Neural cell (in vitro differentiated cells): ENCODE results near the gene RAB17. TPM values are rescaled to one million over a fixed set of nuclear protein-coding genes. Genes with fewer than 3 reads are reported as not detected.

Experiments used
- H2AFZ ChIP-seq: fragments of 200-600, 300-800 bp; sonication (generic), shearing (Covaris generic); 2 replicates; pipeline ENCODE4 v1.6.0; 2014; ENCODE audit warnings: low read depth, mild to moderate bottlenecking, antibody characterized with exemption, low read length, moderate library complexity
- H3F3A ChIP-seq: fragments of 200-600 bp; shearing (Covaris generic); 2 replicates; pipeline ENCODE4 v1.6.1; 2016; ENCODE audit warnings: mild to moderate bottlenecking, moderate library complexity, mixed read lengths, antibody characterized with exemption, low read length; ENCODE audit not compliant: insufficient read depth, poor library complexity, severe bottlenecking
- H3K27ac ChIP-seq: fragments of 200-600, 300-800 bp; sonication (generic), shearing (Covaris generic); 2 replicates; pipeline ENCODE4 v1.5.1; 2014; ENCODE audit warnings: mild to moderate bottlenecking, low read length, moderate library complexity
- H3K27me3 ChIP-seq: fragments of 300-800, 200-600 bp; sonication (generic), shearing (Covaris generic); 2 replicates; pipeline ENCODE4 v1.6.0; 2014; ENCODE audit warnings: mild to moderate bottlenecking, low read depth, low read length, moderate library complexity; ENCODE audit not compliant: insufficient read depth
- H3K36me3 ChIP-seq: fragments of 300-800, 200-600 bp; sonication (generic), shearing (Covaris generic); 2 replicates; pipeline ENCODE4 v1.5.1; 2014; ENCODE audit warnings: mild to moderate bottlenecking, antibody characterized with exemption, low read length, moderate library complexity; ENCODE audit not compliant: insufficient read depth
- H3K4me2 ChIP-seq: fragments of 300-800, 200-600 bp; sonication (generic), shearing (Covaris generic); 2 replicates; pipeline ENCODE4 v1.6.0; 2014; ENCODE audit warnings: mild to moderate bottlenecking, low read length
- H3K4me3 ChIP-seq: fragments of 300-800, 200-600 bp; sonication (generic), shearing (Covaris generic); 2 replicates; pipeline ENCODE4 v1.5.1; 2014; ENCODE audit warnings: mild to moderate bottlenecking, low read length, moderate library complexity
- H3K79me2 ChIP-seq: fragments of 200-600 bp; shearing (Covaris generic); replicated peaks from 2 replicates; pipeline ENCODE4 v1.6.0; 2014; ENCODE audit warnings: mild to moderate bottlenecking, low read length, moderate library complexity; ENCODE audit not compliant: insufficient read depth
- H3K9ac ChIP-seq: fragments of 300-800, 200-600 bp; sonication (generic), shearing (Covaris generic); 2 replicates; pipeline ENCODE4 v1.6.1; 2016; ENCODE audit warnings: mild to moderate bottlenecking, low read length, mixed read lengths
- H3K9me2 ChIP-seq: fragments of 200-600 bp; shearing (Covaris generic); 2 replicates; pipeline ENCODE4 v1.6.1; 2016; ENCODE audit warnings: mild to moderate bottlenecking, low read length, mixed read lengths; ENCODE audit not compliant: insufficient read depth
- H3K9me3 ChIP-seq: fragments of 200-600, 300-800 bp; sonication (generic), shearing (Covaris generic); 2 replicates; pipeline ENCODE4 v1.6.1; 2016; ENCODE audit warnings: mild to moderate bottlenecking, mixed run types, low read length, moderate library complexity, mixed read lengths
- H4K20me1 ChIP-seq: fragments of 200-600 bp; shearing (Covaris generic); 2 replicates; pipeline ENCODE4 v1.6.1; 2016; ENCODE audit warnings: mild to moderate bottlenecking, mixed run types; ENCODE audit not compliant: insufficient read depth
- EP300 ChIP-seq: fragments of 450-650 bp; conservative IDR thresholded peaks from 2 replicates; pipeline ENCODE4 v1.6.1; 2014; ENCODE audit warnings: antibody characterized with exemption, mild to moderate bottlenecking, moderate library complexity; ENCODE audit not compliant: poor library complexity, severe bottlenecking
- EZH2 ChIP-seq: fragments of 200-600, 300-800 bp; shearing (Covaris generic), sonication (generic); IDR thresholded peaks from 2 replicates; pipeline ENCODE4 v1.6.1; 2014; ENCODE audit warnings: antibody characterized with exemption, low read length, borderline replicate concordance, mild to moderate bottlenecking; ENCODE audit not compliant: insufficient read depth, poor library complexity, severe bottlenecking
- MXI1 ChIP-seq: fragments of 450-650 bp; conservative IDR thresholded peaks from 2 replicates; pipeline ENCODE4 v1.6.1; 2014; ENCODE audit warnings: antibody characterized with exemption, mild to moderate bottlenecking; ENCODE audit not compliant: poor library complexity, severe bottlenecking
- POLR2AphosphoS5 ChIP-seq: IDR thresholded peaks from 2 replicates; pipeline ENCODE4 v1.6.1; 2012
- RAD21 ChIP-seq: fragments of 450-650 bp; conservative IDR thresholded peaks from 2 replicates; pipeline ENCODE4 v1.6.1; 2014; ENCODE audit warnings: antibody characterized with exemption, mild to moderate bottlenecking, moderate library complexity
- SMC3 ChIP-seq: fragments of 450-650 bp; conservative IDR thresholded peaks from 2 replicates; pipeline ENCODE4 v1.6.1; 2014; ENCODE audit warnings: antibody characterized with exemption, mild to moderate bottlenecking, moderate library complexity; ENCODE audit not compliant: poor library complexity
- TAF1 ChIP-seq: IDR thresholded peaks from 2 replicates; pipeline ENCODE4 v1.6.1; 2012; ENCODE audit warnings: low read depth
- polyA plus RNA-seq: library from polyadenylated mRNA; depleted of rRNA; stranded (reverse); fragments of >200 nt; gene quantifications from 2 replicates; pipeline ENCODE4 v1.2.3, GENCODE V29; 2014
- TF ChIP-seq, protein P1 (sequence below): fragments of 450-650 bp; IDR thresholded peaks from 2 replicates; pipeline ENCODE4 v1.5.1; 2014; ENCODE audit warnings: antibody characterized with exemption, mild to moderate bottlenecking, moderate library complexity; ENCODE audit not compliant: poor library complexity, severe bottlenecking
- TF ChIP-seq, protein P2 (sequence below): IDR thresholded peaks from 2 replicates; pipeline ENCODE4 v1.6.1; 2012; ENCODE audit warnings: borderline replicate concordance

Gene RAB17
- polyA plus RNA-seq, 1 donor from 2014 or later: not detected

DNA sequence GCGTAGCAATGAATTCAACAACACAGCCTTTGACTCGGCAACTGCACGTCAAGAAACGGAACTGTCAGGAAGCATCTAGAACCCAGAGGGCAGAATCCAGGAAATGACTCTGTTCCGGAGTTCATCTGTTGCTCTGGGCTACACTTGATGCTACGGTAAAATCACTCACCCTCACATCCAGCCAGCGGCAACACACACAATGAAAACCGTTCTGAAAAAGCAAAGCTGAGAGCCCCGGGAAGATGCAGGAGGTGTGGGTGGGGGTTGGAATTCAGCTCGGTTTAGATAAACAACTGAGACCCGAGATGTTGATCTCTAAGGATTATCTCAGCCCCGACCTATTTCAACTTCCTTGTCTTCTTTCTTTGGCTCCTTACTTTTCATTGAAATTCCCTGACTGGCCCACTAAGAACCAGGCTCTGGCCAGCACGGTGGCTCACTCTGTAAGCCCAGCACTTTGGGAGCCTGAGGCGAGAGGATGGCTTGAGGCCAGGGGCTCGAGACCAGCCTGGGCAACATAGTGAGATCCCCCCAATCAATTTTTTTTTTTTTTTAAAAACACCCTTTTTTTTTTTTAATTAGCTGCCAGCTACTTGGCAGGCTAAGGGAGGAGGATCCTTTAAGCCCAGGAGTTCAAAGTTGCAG lies 13.3 kb upstream of the RAB17 start:
- Histone ChIP-seq H3K27me3 (no peaks in the 10 kb centered on the region), H3K4me3 (no peak overlapping the region), H3F3A (no peaks in the 10 kb centered on the region), H3K4me2 (no peak overlapping the region), H3K79me2 (no peaks in the 10 kb centered on the region), H3K36me3 (no peaks in the 10 kb centered on the region), H4K20me1 (no peaks in the 10 kb centered on the region), H3K9me3 (no peaks in the 10 kb centered on the region), H3K9me2 (no peaks in the 10 kb centered on the region), H3K27ac (no peak overlapping the region), H2AFZ (no peak overlapping the region), H3K9ac (no peak overlapping the region)
- TF ChIP-seq SMC3 (no peak), RAD21 (no peak), TAF1 (no peak), POLR2AphosphoS5 (no peak), EZH2 (no peak), MXI1 (no peak), EP300 (no peak)
- TF ChIP-seq, protein P1, sequence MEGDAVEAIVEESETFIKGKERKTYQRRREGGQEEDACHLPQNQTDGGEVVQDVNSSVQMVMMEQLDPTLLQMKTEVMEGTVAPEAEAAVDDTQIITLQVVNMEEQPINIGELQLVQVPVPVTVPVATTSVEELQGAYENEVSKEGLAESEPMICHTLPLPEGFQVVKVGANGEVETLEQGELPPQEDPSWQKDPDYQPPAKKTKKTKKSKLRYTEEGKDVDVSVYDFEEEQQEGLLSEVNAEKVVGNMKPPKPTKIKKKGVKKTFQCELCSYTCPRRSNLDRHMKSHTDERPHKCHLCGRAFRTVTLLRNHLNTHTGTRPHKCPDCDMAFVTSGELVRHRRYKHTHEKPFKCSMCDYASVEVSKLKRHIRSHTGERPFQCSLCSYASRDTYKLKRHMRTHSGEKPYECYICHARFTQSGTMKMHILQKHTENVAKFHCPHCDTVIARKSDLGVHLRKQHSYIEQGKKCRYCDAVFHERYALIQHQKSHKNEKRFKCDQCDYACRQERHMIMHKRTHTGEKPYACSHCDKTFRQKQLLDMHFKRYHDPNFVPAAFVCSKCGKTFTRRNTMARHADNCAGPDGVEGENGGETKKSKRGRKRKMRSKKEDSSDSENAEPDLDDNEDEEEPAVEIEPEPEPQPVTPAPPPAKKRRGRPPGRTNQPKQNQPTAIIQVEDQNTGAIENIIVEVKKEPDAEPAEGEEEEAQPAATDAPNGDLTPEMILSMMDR: no peak
- TF ChIP-seq, protein P2, sequence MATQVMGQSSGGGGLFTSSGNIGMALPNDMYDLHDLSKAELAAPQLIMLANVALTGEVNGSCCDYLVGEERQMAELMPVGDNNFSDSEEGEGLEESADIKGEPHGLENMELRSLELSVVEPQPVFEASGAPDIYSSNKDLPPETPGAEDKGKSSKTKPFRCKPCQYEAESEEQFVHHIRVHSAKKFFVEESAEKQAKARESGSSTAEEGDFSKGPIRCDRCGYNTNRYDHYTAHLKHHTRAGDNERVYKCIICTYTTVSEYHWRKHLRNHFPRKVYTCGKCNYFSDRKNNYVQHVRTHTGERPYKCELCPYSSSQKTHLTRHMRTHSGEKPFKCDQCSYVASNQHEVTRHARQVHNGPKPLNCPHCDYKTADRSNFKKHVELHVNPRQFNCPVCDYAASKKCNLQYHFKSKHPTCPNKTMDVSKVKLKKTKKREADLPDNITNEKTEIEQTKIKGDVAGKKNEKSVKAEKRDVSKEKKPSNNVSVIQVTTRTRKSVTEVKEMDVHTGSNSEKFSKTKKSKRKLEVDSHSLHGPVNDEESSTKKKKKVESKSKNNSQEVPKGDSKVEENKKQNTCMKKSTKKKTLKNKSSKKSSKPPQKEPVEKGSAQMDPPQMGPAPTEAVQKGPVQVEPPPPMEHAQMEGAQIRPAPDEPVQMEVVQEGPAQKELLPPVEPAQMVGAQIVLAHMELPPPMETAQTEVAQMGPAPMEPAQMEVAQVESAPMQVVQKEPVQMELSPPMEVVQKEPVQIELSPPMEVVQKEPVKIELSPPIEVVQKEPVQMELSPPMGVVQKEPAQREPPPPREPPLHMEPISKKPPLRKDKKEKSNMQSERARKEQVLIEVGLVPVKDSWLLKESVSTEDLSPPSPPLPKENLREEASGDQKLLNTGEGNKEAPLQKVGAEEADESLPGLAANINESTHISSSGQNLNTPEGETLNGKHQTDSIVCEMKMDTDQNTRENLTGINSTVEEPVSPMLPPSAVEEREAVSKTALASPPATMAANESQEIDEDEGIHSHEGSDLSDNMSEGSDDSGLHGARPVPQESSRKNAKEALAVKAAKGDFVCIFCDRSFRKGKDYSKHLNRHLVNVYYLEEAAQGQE: no peak

DNA sequence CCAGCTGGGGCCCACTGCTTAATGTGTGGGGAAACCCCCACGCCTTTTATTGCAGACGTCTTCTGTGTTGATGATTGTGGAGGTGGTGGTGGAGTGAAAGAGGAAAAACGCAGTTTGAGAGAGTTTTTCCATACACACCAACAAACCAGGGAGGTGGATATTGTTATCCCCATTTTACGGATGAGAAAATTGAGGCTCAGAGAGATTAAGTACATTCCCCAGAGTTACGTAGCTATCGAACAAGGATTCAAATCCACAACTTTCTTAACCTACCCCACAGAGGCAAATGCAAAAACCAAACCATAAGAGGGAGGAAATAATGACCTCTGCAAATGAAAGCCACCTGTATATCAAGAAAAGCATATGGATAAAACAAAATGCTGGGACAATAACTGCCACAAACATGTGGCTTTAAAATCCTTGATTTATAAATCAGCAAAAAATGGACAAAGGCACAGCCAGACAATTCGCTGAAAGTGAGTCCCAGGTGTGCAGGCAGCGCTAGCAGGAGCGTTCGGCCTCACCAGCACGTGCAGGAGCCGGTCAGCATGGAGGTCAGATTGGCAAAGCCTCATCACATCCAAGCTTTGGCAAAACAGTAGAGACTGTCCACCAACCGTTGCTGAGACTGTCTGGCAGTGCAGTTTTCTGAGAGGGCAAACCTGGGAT lies 12.6 kb upstream of the RAB17 start:
- Histone ChIP-seq H4K20me1 (no peaks in the 10 kb centered on the region), H3K9me2 (no peaks in the 10 kb centered on the region), H3K79me2 (no peaks in the 10 kb centered on the region), H2AFZ (no peak overlapping the region), H3K27ac (no peak overlapping the region), H3K4me3 (no peak overlapping the region), H3K4me2 (no peak overlapping the region), H3F3A (no peaks in the 10 kb centered on the region), H3K9ac (no peak overlapping the region), H3K9me3 (no peaks in the 10 kb centered on the region), H3K36me3 (no peaks in the 10 kb centered on the region), H3K27me3 (no peaks in the 10 kb centered on the region)
- no peak for TF ChIP-seq EP300
- TF ChIP-seq MXI1: no peak
- TF ChIP-seq, protein P2: no peak
- TF ChIP-seq, protein P1: no peak
- no peak for TF ChIP-seq EZH2
- no peak for TF ChIP-seq SMC3
- no peak for TF ChIP-seq POLR2AphosphoS5
- no peak for TF ChIP-seq RAD21
- TF ChIP-seq TAF1: no peak
